ENCODE results near the gene SLC9A9. TPM values are rescaled to one million over a fixed set of nuclear protein-coding genes. Genes with fewer than 3 reads are reported as not detected.

SLC9A9 gene
- total and polyA plus RNA-seq, 2 donors = 20.5 to 21.2 TPM

GRCh38 chr3:143634991-143635390 is 213.3 kb downstream of the SLC9A9 start:
- no peaks in the 10 kb centered on the region for H3K4me1 ChIP-seq (ENCODE audit: control insufficient read depth in 2 of 2, insufficient read depth in 2 of 2, low read length in 2 of 2)
- no peak for DNase-seq (ENCODE audit: low read depth in 6 of 9, low spot score in 9 of 9)
- 91% methylated on average over 4 of the region's 4 CpGs for WGBS
- H3K27me3 ChIP-seq (ENCODE audit: control insufficient read depth in 2 of 2, insufficient read depth in 1 of 2, low read length in 1 of 2) = no peaks in the 10 kb centered on the region
- no peak overlapping the region for H3K4me3 ChIP-seq (ENCODE audit: low read length in 2 of 2)
- no peak overlapping the region for H3K27ac ChIP-seq (ENCODE audit: low read depth in 1 of 2, low read length in 1 of 2)
- no peaks in the 10 kb centered on the region for H3K36me3 ChIP-seq (ENCODE audit: control insufficient read depth in 2 of 2, insufficient read depth in 2 of 2, low read length in 1 of 2)
- H3K9me3 ChIP-seq (ENCODE audit: control insufficient read depth in 2 of 2, insufficient read depth in 1 of 2, low read length in 1 of 2) = peaks cover 0 to 3% of the 10 kb centered on the region in 2 donors

GRCh38 chr3:143634427-143634826 is 213.8 kb downstream of the SLC9A9 start:
- Histone ChIP-seq H3K36me3 (ENCODE audit: control insufficient read depth in 2 of 2, insufficient read depth in 2 of 2, low read length in 1 of 2) (no peaks in the 10 kb centered on the region), H3K9me3 (ENCODE audit: control insufficient read depth in 2 of 2, insufficient read depth in 1 of 2, low read length in 1 of 2) (peaks cover 0 to 3% of the 10 kb centered on the region in 2 donors), H3K27ac (ENCODE audit: low read depth in 1 of 2, low read length in 1 of 2) (no peak overlapping the region), H3K4me1 (ENCODE audit: control insufficient read depth in 2 of 2, insufficient read depth in 2 of 2, low read length in 2 of 2) (no peaks in the 10 kb centered on the region), H3K27me3 (ENCODE audit: control insufficient read depth in 2 of 2, insufficient read depth in 1 of 2, low read length in 1 of 2) (no peaks in the 10 kb centered on the region), H3K4me3 (ENCODE audit: low read length in 2 of 2) (no peak overlapping the region)
- no peak for DNase-seq (ENCODE audit: low read depth in 6 of 9, low spot score in 9 of 9)

GRCh38 chr3:143633816-143634215 is 214.5 kb downstream of the SLC9A9 start:
- Histone ChIP-seq H3K4me3 (ENCODE audit: low read length in 2 of 2) (no peak overlapping the region), H3K36me3 (ENCODE audit: control insufficient read depth in 2 of 2, insufficient read depth in 2 of 2, low read length in 1 of 2) (no peaks in the 10 kb centered on the region), H3K9me3 (ENCODE audit: control insufficient read depth in 2 of 2, insufficient read depth in 1 of 2, low read length in 1 of 2) (peaks cover 0 to 3% of the 10 kb centered on the region in 2 donors), H3K27me3 (ENCODE audit: control insufficient read depth in 2 of 2, insufficient read depth in 1 of 2, low read length in 1 of 2) (no peaks in the 10 kb centered on the region), H3K4me1 (ENCODE audit: control insufficient read depth in 2 of 2, insufficient read depth in 2 of 2, low read length in 2 of 2) (no peaks in the 10 kb centered on the region), H3K27ac (ENCODE audit: low read depth in 1 of 2, low read length in 1 of 2) (no peak overlapping the region)
- no peak for DNase-seq (ENCODE audit: low read depth in 6 of 9, low spot score in 9 of 9)
- WGBS = 98% methylated on average over 3 of the region's 3 CpGs

- no peak for DNase-seq (ENCODE audit: low read depth in 6 of 9, low spot score in 9 of 9)
- no peaks in the 10 kb centered on the region for H3K4me1 ChIP-seq (ENCODE audit: control insufficient read depth in 2 of 2, insufficient read depth in 2 of 2, low read length in 2 of 2)
- no peaks in the 10 kb centered on the region for H3K9me3 ChIP-seq (ENCODE audit: control insufficient read depth in 2 of 2, insufficient read depth in 1 of 2, low read length in 1 of 2)
- no peak overlapping the region for H3K4me3 ChIP-seq (ENCODE audit: low read length in 2 of 2)
- no peak overlapping the region for H3K27ac ChIP-seq (ENCODE audit: low read depth in 1 of 2, low read length in 1 of 2)
- no peaks in the 10 kb centered on the region for H3K36me3 ChIP-seq (ENCODE audit: control insufficient read depth in 2 of 2, insufficient read depth in 2 of 2, low read length in 1 of 2)
- H3K27me3 ChIP-seq (ENCODE audit: control insufficient read depth in 2 of 2, insufficient read depth in 1 of 2, low read length in 1 of 2) = no peaks in the 10 kb centered on the region
These were observed 218.5 kb downstream of the SLC9A9 start for GRCh38 chr3:143629726-143630125.

GRCh38 chr3:143628971-143629370 is 219.3 kb downstream of the SLC9A9 start:
- Histone ChIP-seq H3K4me3 (ENCODE audit: low read length in 2 of 2) (no peak overlapping the region), H3K4me1 (ENCODE audit: control insufficient read depth in 2 of 2, insufficient read depth in 2 of 2, low read length in 2 of 2) (no peaks in the 10 kb centered on the region), H3K36me3 (ENCODE audit: control insufficient read depth in 2 of 2, insufficient read depth in 2 of 2, low read length in 1 of 2) (no peaks in the 10 kb centered on the region), H3K27ac (ENCODE audit: low read depth in 1 of 2, low read length in 1 of 2) (no peak overlapping the region), H3K27me3 (ENCODE audit: control insufficient read depth in 2 of 2, insufficient read depth in 1 of 2, low read length in 1 of 2) (no peaks in the 10 kb centered on the region), H3K9me3 (ENCODE audit: control insufficient read depth in 2 of 2, insufficient read depth in 1 of 2, low read length in 1 of 2) (no peaks in the 10 kb centered on the region)
- whole genome bisulfite sequencing = 96% methylated on average over 3 of the region's 3 CpGs
- no peak for DNase-seq (ENCODE audit: low read depth in 6 of 9, low spot score in 9 of 9)

- H3K27ac ChIP-seq (ENCODE audit: low read depth in 1 of 2, low read length in 1 of 2) = no peak overlapping the region
- 99% methylated on average over 5 of the region's 5 CpGs for WGBS
- no peak for DNase-seq (ENCODE audit: low read depth in 6 of 9, low spot score in 9 of 9)
- no peaks in the 10 kb centered on the region for H3K9me3 ChIP-seq (ENCODE audit: control insufficient read depth in 2 of 2, insufficient read depth in 1 of 2, low read length in 1 of 2)
- no peaks in the 10 kb centered on the region for H3K4me1 ChIP-seq (ENCODE audit: control insufficient read depth in 2 of 2, insufficient read depth in 2 of 2, low read length in 2 of 2)
- H3K4me3 ChIP-seq (ENCODE audit: low read length in 2 of 2) = no peak overlapping the region
- H3K27me3 ChIP-seq (ENCODE audit: control insufficient read depth in 2 of 2, insufficient read depth in 1 of 2, low read length in 1 of 2) = no peaks in the 10 kb centered on the region
- no peaks in the 10 kb centered on the region for H3K36me3 ChIP-seq (ENCODE audit: control insufficient read depth in 2 of 2, insufficient read depth in 2 of 2, low read length in 1 of 2)
These were observed 220.9 kb downstream of the SLC9A9 start for GRCh38 chr3:143627336-143627735.

GRCh38 chr3:143619231-143619630 is 229.0 kb downstream of the SLC9A9 start:
- DNase-seq (ENCODE audit: low read depth in 6 of 9, low spot score in 9 of 9) = no peak
- Histone ChIP-seq H3K9me3 (ENCODE audit: control insufficient read depth in 2 of 2, insufficient read depth in 1 of 2, low read length in 1 of 2) (peaks cover 0 to 6% of the 10 kb centered on the region in 2 donors), H3K27ac (ENCODE audit: low read depth in 1 of 2, low read length in 1 of 2) (no peak overlapping the region), H3K36me3 (ENCODE audit: control insufficient read depth in 2 of 2, insufficient read depth in 2 of 2, low read length in 1 of 2) (no peaks in the 10 kb centered on the region), H3K4me3 (ENCODE audit: low read length in 2 of 2) (no peak overlapping the region), H3K27me3 (ENCODE audit: control insufficient read depth in 2 of 2, insufficient read depth in 1 of 2, low read length in 1 of 2) (no peaks in the 10 kb centered on the region), H3K4me1 (ENCODE audit: control insufficient read depth in 2 of 2, insufficient read depth in 2 of 2, low read length in 2 of 2) (no peaks in the 10 kb centered on the region)
- WGBS = 99% methylated on average over 4 of the region's 4 CpGs

GRCh38 chr3:143617050-143617449 is 231.2 kb downstream of the SLC9A9 start:
- WGBS = 96% methylated on average over 2 of the region's 2 CpGs
- H3K27me3 ChIP-seq (ENCODE audit: control insufficient read depth in 2 of 2, insufficient read depth in 1 of 2, low read length in 1 of 2) = no peaks in the 10 kb centered on the region

GRCh38 chr3:143613226-143613625 is 235.0 kb downstream of the SLC9A9 start:
- no peaks in the 10 kb centered on the region for H3K27me3 ChIP-seq (ENCODE audit: control insufficient read depth in 2 of 2, insufficient read depth in 1 of 2, low read length in 1 of 2)
- no peaks in the 10 kb centered on the region for H3K9me3 ChIP-seq (ENCODE audit: control insufficient read depth in 2 of 2, insufficient read depth in 1 of 2, low read length in 1 of 2)
- DNase-seq (ENCODE audit: low read depth in 6 of 9, low spot score in 9 of 9) = no peak
- H3K36me3 ChIP-seq (ENCODE audit: control insufficient read depth in 2 of 2, insufficient read depth in 2 of 2, low read length in 1 of 2) = no peaks in the 10 kb centered on the region
- no peaks in the 10 kb centered on the region for H3K4me1 ChIP-seq (ENCODE audit: control insufficient read depth in 2 of 2, insufficient read depth in 2 of 2, low read length in 2 of 2)
- no peak overlapping the region for H3K4me3 ChIP-seq (ENCODE audit: low read length in 2 of 2)
- no peak overlapping the region for H3K27ac ChIP-seq (ENCODE audit: low read depth in 1 of 2, low read length in 1 of 2)

More at GRCh38 chr3:143617050-143617449, 231.2 kb downstream of the SLC9A9 start:
- no peak for DNase-seq (ENCODE audit: low read depth in 6 of 9, low spot score in 9 of 9)
- H3K36me3 ChIP-seq (ENCODE audit: control insufficient read depth in 2 of 2, insufficient read depth in 2 of 2, low read length in 1 of 2) = no peaks in the 10 kb centered on the region
- no peak overlapping the region for H3K4me3 ChIP-seq (ENCODE audit: low read length in 2 of 2)
- H3K27ac ChIP-seq (ENCODE audit: low read depth in 1 of 2, low read length in 1 of 2) = no peak overlapping the region
- H3K4me1 ChIP-seq (ENCODE audit: control insufficient read depth in 2 of 2, insufficient read depth in 2 of 2, low read length in 2 of 2) = no peaks in the 10 kb centered on the region
- H3K9me3 ChIP-seq (ENCODE audit: control insufficient read depth in 2 of 2, insufficient read depth in 1 of 2, low read length in 1 of 2) = peaks cover 0 to 6% of the 10 kb centered on the region in 2 donors

- 92% methylated on average over 2 of the region's 2 CpGs for WGBS
- H3K27ac ChIP-seq (ENCODE audit: low read depth in 1 of 2, low read length in 1 of 2) = no peak overlapping the region
- H3K4me3 ChIP-seq (ENCODE audit: low read length in 2 of 2) = no peak overlapping the region
- DNase-seq (ENCODE audit: low read depth in 6 of 9, low spot score in 9 of 9) = no peak
- no peaks in the 10 kb centered on the region for H3K36me3 ChIP-seq (ENCODE audit: control insufficient read depth in 2 of 2, insufficient read depth in 2 of 2, low read length in 1 of 2)
- no peaks in the 10 kb centered on the region for H3K27me3 ChIP-seq (ENCODE audit: control insufficient read depth in 2 of 2, insufficient read depth in 1 of 2, low read length in 1 of 2)
- H3K4me1 ChIP-seq (ENCODE audit: control insufficient read depth in 2 of 2, insufficient read depth in 2 of 2, low read length in 2 of 2) = no peaks in the 10 kb centered on the region
- H3K9me3 ChIP-seq (ENCODE audit: control insufficient read depth in 2 of 2, insufficient read depth in 1 of 2, low read length in 1 of 2) = no peaks in the 10 kb centered on the region
These were observed 235.7 kb downstream of the SLC9A9 start for GRCh38 chr3:143612541-143612940.
